ENCODE data around the gene XK. TPM values are rescaled to one million over a fixed set of nuclear protein-coding genes. Genes with fewer than 3 reads are reported as not detected.

The XK gene
- total and polyA plus RNA-seq, 2 experiments from 2014 or later: 0.29 to 1.5 TPM

DNA sequence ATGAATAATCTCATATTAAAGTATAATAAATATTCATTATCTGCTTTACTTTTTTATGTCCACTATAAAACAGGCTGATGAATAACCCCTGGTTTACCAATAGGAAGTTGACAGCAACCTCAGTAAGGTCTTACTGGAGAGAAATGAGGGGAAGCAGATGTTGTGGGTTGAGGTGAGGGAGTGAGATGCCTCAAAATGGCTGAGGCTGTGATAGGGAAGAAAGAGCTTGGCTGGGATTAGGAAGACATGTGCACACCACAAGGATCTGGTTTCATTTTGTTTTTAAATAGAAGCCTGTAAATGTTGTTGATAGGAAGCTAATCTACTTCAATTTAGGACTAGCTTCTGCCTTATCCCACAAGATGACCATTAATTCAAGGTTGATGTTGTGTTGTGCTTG lies 79.9 kb downstream of the XK start:
- H3K27me3 Mint-ChIP-seq (ENCODE audit: insufficient read depth, low read depth, poor library complexity): no peaks in the 10 kb centered on the region
- H3K36me3 Mint-ChIP-seq (ENCODE audit: low read depth): no peaks in the 10 kb centered on the region
- no peaks in the 10 kb centered on the region for H3K9me2 ChIP-seq (ENCODE audit: insufficient read depth)
- DNase-seq (ENCODE audit: low spot score): no peak
- H3K27me3 ChIP-seq (ENCODE audit: insufficient read depth): no peaks in the 10 kb centered on the region
- TF ChIP-seq NANOG (IDR thresholded peaks at IDR 0.05; ENCODE audit: borderline replicate concordance) (no peak), ZNF462 (CRISPR knock-in tag; IDR thresholded peaks at IDR 0.05) (no peak), ZNF331 (CRISPR knock-in tag; IDR thresholded peaks at IDR 0.05; ENCODE audit: low read depth) (no peak), REST (IDR thresholded peaks at IDR 0.05; ENCODE audit: unreplicated experiment) (no peak), EZH2 (IDR thresholded peaks at IDR 0.05; ENCODE audit: low read depth, unreplicated experiment) (no peak), CTCF (conservative IDR thresholded peaks at IDR 0.05; ENCODE audit: low read depth in 2 of 2) (no peak), POLR2AphosphoS5 (IDR thresholded peaks at IDR 0.05; ENCODE audit: low read depth) (no peak), CREB1 (CRISPR knock-in tag; IDR thresholded peaks at IDR 0.05; ENCODE audit: low read depth) (no peak), ETS1 (IDR thresholded peaks at IDR 0.05) (no peak), EZH2phosphoT487 (IDR thresholded peaks at IDR 0.05; ENCODE audit: unreplicated experiment) (no peak), JUNB (IDR thresholded peaks at IDR 0.05; ENCODE audit: unreplicated experiment) (no peak), ZNF114 (CRISPR knock-in tag; IDR thresholded peaks at IDR 0.05) (no peak), STAT1 (IDR thresholded peaks at IDR 0.05; ENCODE audit: unreplicated experiment) (no peak)
- H3K4me1 Mint-ChIP-seq: no peaks in the 10 kb centered on the region
- no peak overlapping the region for H3K4me3 ChIP-seq
- no peaks in the 10 kb centered on the region for H3K79me2 ChIP-seq (replicated peaks; ENCODE audit: insufficient read depth)
- H3F3A ChIP-seq (replicated peaks; ENCODE audit: low read depth): no peaks in the 10 kb centered on the region
- H3K9me3 Mint-ChIP-seq: peaks cover 8% of the 10 kb centered on the region
- H4K20me1 ChIP-seq (replicated peaks; ENCODE audit: insufficient read depth): no peaks in the 10 kb centered on the region
- H2AFZ ChIP-seq: no peak overlapping the region
- H3K27ac Mint-ChIP-seq: no peak overlapping the region
- H3K4me1 ChIP-seq (ENCODE audit: insufficient read depth): no peaks in the 10 kb centered on the region
- H3K4me2 ChIP-seq: no peak overlapping the region
- no peaks in the 10 kb centered on the region for H3K36me3 ChIP-seq (ENCODE audit: insufficient read depth)
- H3K27ac ChIP-seq (ENCODE audit: low read depth): no peak overlapping the region
- ATAC-seq: no peak
- H3K4me3 Mint-ChIP-seq: no peak overlapping the region

Data from GM23338 (cell line).